ENCODE results near the gene TENM4. TPM values are rescaled to one million over a fixed set of nuclear protein-coding genes. Genes with fewer than 3 reads are reported as not detected.

TENM4 gene
- polyA plus RNA-seq, 1 experiment, result 0.39 TPM

DNA sequence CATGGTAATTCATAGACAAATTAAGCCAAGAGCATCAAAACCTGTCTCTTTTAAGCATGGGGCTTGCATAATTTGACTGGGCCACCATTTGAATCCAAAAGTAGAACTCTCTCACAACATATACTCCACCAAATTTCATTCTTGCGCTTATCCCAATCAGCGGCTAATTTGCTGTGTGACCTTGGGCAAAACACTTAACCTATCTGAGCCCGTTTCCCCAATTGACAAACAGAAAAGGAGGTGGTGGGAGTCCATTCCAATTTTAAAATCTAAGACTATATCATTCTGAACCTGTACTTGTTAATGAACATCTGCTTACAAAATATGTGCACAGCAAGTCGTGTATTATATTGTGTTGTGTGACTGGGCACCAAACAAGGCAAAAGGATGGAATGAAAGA lies 528.1 kb downstream of the TENM4 start:
- ChIA-PET POLR2A (no interaction called here), CTCF (no interaction called here)
- H3K36me3 ChIP-seq (ENCODE audit: control insufficient read depth, insufficient read depth, low read length), result no peaks in the 10 kb centered on the region
- TF ChIP-seq, protein P1, sequence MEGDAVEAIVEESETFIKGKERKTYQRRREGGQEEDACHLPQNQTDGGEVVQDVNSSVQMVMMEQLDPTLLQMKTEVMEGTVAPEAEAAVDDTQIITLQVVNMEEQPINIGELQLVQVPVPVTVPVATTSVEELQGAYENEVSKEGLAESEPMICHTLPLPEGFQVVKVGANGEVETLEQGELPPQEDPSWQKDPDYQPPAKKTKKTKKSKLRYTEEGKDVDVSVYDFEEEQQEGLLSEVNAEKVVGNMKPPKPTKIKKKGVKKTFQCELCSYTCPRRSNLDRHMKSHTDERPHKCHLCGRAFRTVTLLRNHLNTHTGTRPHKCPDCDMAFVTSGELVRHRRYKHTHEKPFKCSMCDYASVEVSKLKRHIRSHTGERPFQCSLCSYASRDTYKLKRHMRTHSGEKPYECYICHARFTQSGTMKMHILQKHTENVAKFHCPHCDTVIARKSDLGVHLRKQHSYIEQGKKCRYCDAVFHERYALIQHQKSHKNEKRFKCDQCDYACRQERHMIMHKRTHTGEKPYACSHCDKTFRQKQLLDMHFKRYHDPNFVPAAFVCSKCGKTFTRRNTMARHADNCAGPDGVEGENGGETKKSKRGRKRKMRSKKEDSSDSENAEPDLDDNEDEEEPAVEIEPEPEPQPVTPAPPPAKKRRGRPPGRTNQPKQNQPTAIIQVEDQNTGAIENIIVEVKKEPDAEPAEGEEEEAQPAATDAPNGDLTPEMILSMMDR (IDR thresholded peaks at IDR 0.05; ENCODE audit: insufficient read depth, low read depth, low read length), result no peak
- no peaks in the 10 kb centered on the region for H3K27me3 ChIP-seq (ENCODE audit: control insufficient read depth, insufficient read depth, low read length)
- H3K4me3 ChIP-seq (ENCODE audit: low read depth, low read length), result no peak overlapping the region
- no peak for DNase-seq (ENCODE audit: low read depth)

DNA sequence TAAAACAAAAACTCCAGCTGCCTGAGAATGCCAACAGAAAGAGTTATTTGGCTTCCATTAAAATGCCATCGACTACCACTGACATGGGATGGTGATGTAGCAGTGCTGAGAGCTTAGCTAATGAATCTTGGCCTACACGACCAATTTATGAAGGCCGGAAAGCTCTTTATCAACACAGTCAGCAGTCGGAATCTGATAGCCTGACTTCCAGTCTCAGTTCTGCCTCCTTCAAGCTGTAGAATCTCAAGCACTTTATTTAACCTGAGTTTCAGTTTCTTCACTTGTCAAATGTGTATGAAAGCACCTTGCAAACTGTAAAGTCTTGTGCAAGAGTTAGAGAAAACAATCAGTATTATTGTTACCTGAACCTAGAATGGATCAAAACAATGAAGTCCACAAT lies 530.5 kb downstream of the TENM4 start:
- TF ChIP-seq, protein P1 (IDR thresholded peaks at IDR 0.05; ENCODE audit: insufficient read depth, low read depth, low read length), result no peak
- CTCF ChIA-PET, result no interaction called here
- Histone ChIP-seq H3K4me3 (ENCODE audit: low read depth, low read length) (no peak overlapping the region), H3K36me3 (ENCODE audit: control insufficient read depth, insufficient read depth, low read length) (no peaks in the 10 kb centered on the region), H3K27me3 (ENCODE audit: control insufficient read depth, insufficient read depth, low read length) (no peaks in the 10 kb centered on the region)
- POLR2A ChIA-PET, result no interaction called here
- DNase-seq (ENCODE audit: low read depth), result no peak

GRCh38 chr11:78909386-78909785 lies 531.4 kb downstream of the TENM4 start:
- H3K27me3 ChIP-seq (ENCODE audit: control insufficient read depth, insufficient read depth, low read length), result no peaks in the 10 kb centered on the region
- CTCF ChIA-PET, result no interaction called here
- H3K36me3 ChIP-seq (ENCODE audit: control insufficient read depth, insufficient read depth, low read length), result no peaks in the 10 kb centered on the region
- POLR2A ChIA-PET, result no interaction called here
- DNase-seq (ENCODE audit: low read depth), result no peak
- H3K4me3 ChIP-seq (ENCODE audit: low read depth, low read length), result no peak overlapping the region
- TF ChIP-seq, protein P1 (IDR thresholded peaks at IDR 0.05; ENCODE audit: insufficient read depth, low read depth, low read length), result no peak

DNA sequence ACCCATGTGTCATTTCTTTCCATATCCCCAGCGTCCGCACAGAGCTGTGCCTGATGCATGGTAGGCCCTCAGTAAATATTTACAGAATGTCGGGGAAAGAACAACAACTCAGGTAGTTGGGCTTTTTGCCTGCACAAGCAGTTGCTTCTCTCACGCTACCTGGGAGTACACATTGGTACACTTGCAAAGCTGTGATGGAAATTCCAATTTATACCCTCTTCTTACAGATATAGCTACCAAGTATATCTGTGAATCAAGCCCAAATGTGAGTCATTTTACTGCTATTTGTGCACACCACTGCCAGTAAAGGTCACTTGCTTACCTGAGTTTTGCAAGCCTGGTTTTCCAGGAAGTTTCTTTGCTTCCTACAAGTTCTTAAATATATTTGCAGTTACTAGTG lies 533.2 kb downstream of the TENM4 start:
- TF ChIP-seq, protein P1 (IDR thresholded peaks at IDR 0.05; ENCODE audit: insufficient read depth, low read depth, low read length), result no peak
- Histone ChIP-seq H3K36me3 (ENCODE audit: control insufficient read depth, insufficient read depth, low read length) (no peaks in the 10 kb centered on the region), H3K4me3 (ENCODE audit: low read depth, low read length) (no peak overlapping the region), H3K27me3 (ENCODE audit: control insufficient read depth, insufficient read depth, low read length) (no peaks in the 10 kb centered on the region)
- no peak for DNase-seq (ENCODE audit: low read depth)
- CTCF ChIA-PET, result interaction anchor here (1.0 kb wide), 1 partner anchor 9 kb away, joined by 3 read pairs; no protein-coding TSS in a partner anchor
- POLR2A ChIA-PET, result no interaction called here

- POLR2A ChIA-PET, result no interaction called here
- Histone ChIP-seq H3K4me3 (ENCODE audit: low read depth, low read length) (no peak overlapping the region), H3K27me3 (ENCODE audit: control insufficient read depth, insufficient read depth, low read length) (no peaks in the 10 kb centered on the region), H3K36me3 (ENCODE audit: control insufficient read depth, insufficient read depth, low read length) (no peaks in the 10 kb centered on the region)
- CTCF ChIA-PET, result no interaction called here
- DNase-seq (ENCODE audit: low read depth), result no peak
- TF ChIP-seq, protein P1 (IDR thresholded peaks at IDR 0.05; ENCODE audit: insufficient read depth, low read depth, low read length), result no peak
Measured at GRCh38 chr11:78906566-78906965, 534.3 kb downstream of the TENM4 start.

Measured in BJ (cell line).